ENCODE measurements around the gene OOEP. TPM values are rescaled to one million over a fixed set of nuclear protein-coding genes. Genes with fewer than 3 reads are reported as not detected.

The OOEP gene
- total RNA-seq, 1 donor from 2014 or later = 1.0 TPM

Other genes with a start within 250 kb of the OOEP start
- not detected in 2 replicates for gene KHDC1L, start 144.4 kb downstream of the OOEP start, total RNA-seq
- gene KHDC1, start 106.7 kb downstream of the OOEP start, total RNA-seq = 2.6 and 2.9 TPM in 2 replicates
- gene DPPA5, start 15.6 kb downstream of the OOEP start, total RNA-seq = not detected in 2 replicates
- gene KHDC3L, start 7.2 kb downstream of the OOEP start, total RNA-seq = not detected in 2 replicates
- 1.3 and 1.5 TPM in 2 replicates for gene DDX43, start 24.9 kb upstream of the OOEP start, total RNA-seq
- gene CGAS, start 82.4 kb upstream of the OOEP start, total RNA-seq = 52.5 and 56.2 TPM in 2 replicates
- 43.7 and 44.6 TPM in 2 replicates for gene MTO1, start 91.8 kb upstream of the OOEP start, total RNA-seq
- 7,103 and 7,206 TPM in 2 replicates for gene EEF1A1, start 151.1 kb upstream of the OOEP start, total RNA-seq

Data from T-helper 1 cell treated with Interleukin-12 subunit alpha and Interleukin-12 subunit beta and Interleukin-4 antibody, amounts not matched to agents 30 ng/mL and 1 ng/mL, for 36 hours (primary cell).